22Rv1 (cell line): ENCODE results near the gene ZNF135.

ENCODE experiments used
- H3K27ac ChIP-seq: fragments of 450-650 bp; 2 replicates; pipeline ENCODE4 v1.5.1; 2017
- CTCF ChIP-seq: fragments of 450-650 bp; IDR thresholded peaks from 2 replicates; pipeline ENCODE4 v1.5.1; 2017; ENCODE audit warnings: mild to moderate bottlenecking
- ZFX ChIP-seq: fragments of 450-650 bp; IDR thresholded peaks from 2 replicates; pipeline ENCODE4 v1.6.1; 2017; ENCODE audit warnings: antibody characterized with exemption, borderline replicate concordance

Gene ZNF135

GRCh38 chr19:58040751-58041525 is 18.1 kb upstream of the ZNF135 start:
- H3K27ac ChIP-seq: no peak overlapping the region
- no peak for TF ChIP-seq ZFX

- H3K27ac ChIP-seq: no peak overlapping the region
Measured at GRCh38 chr19:58042495-58043340, 16.4 kb upstream of the ZNF135 start.

GRCh38 chr19:58044391-58044790 is 14.7 kb upstream of the ZNF135 start:
- TF ChIP-seq CTCF (no peak), ZFX (no peak)
- no peak overlapping the region for H3K27ac ChIP-seq

More at GRCh38 chr19:58042495-58043340, 16.4 kb upstream of the ZNF135 start:
- TF ChIP-seq CTCF: no peak
- TF ChIP-seq ZFX: no peak

- TF ChIP-seq CTCF: no peak
- TF ChIP-seq ZFX: no peak
- H3K27ac ChIP-seq: no peak overlapping the region
Measured at GRCh38 chr19:58044886-58045285, 14.2 kb upstream of the ZNF135 start.

GRCh38 chr19:58045411-58046050 is 13.6 kb upstream of the ZNF135 start:
- TF ChIP-seq ZFX (no peak), CTCF (no peak)
- H3K27ac ChIP-seq: no peak overlapping the region

- no peak overlapping the region for H3K27ac ChIP-seq
- TF ChIP-seq CTCF (no peak), ZFX (no peak)
Measured at GRCh38 chr19:58046856-58047255, 12.2 kb upstream of the ZNF135 start.

GRCh38 chr19:58047672-58048071 is 11.4 kb upstream of the ZNF135 start:
- TF ChIP-seq CTCF (no peak), ZFX (no peak)
- H3K27ac ChIP-seq: no peak overlapping the region
